GM21423 (cell line): ENCODE results near the gene PRL.

Experiments
- ATAC-seq: cut with Tn5 transposase; IDR thresholded peaks from one replicate; pipeline ENCODE4 v1.9.1; 2021; ENCODE audit warnings: mild to moderate bottlenecking, moderate library complexity; ENCODE audit not compliant: unreplicated experiment

Gene PRL

GRCh38 chr6:22296936-22297335, at the start of gene PRL:
PRL (minus strand) TSS chr6:22297036; CDS start chr6:22296982, 54 bp downstream.
- no peak for ATAC-seq

- ATAC-seq, result no peak
Measured at GRCh38 chr6:22343864-22344263, 47.0 kb upstream of the PRL start.

DNA sequence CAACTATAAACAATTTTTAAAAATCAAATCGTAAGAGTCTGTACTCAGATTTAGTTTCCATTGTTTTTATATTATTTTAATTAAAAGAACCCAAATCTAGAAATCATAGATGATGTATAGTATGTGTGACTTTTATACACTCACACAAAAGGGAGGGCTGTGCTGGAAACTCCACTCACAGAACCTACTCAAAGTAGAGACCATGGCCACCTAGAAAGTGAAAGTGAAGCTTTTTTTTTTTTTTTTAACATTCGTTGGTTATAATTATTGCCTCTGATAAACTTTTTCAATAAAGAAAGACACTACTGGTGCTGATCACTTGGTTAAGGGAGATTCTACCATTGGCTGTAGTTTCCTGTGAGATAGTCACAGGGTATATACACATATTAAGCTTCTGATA, 37.9 kb upstream of the PRL start:
- ATAC-seq, result no peak

GRCh38 chr6:22333802-22334201, 37.0 kb upstream of the PRL start:
- no peak for ATAC-seq

GRCh38 chr6:22332711-22333110, 35.9 kb upstream of the PRL start:
- no peak for ATAC-seq

- no peak for ATAC-seq
Measured at GRCh38 chr6:22332216-22332615, 35.4 kb upstream of the PRL start.

DNA sequence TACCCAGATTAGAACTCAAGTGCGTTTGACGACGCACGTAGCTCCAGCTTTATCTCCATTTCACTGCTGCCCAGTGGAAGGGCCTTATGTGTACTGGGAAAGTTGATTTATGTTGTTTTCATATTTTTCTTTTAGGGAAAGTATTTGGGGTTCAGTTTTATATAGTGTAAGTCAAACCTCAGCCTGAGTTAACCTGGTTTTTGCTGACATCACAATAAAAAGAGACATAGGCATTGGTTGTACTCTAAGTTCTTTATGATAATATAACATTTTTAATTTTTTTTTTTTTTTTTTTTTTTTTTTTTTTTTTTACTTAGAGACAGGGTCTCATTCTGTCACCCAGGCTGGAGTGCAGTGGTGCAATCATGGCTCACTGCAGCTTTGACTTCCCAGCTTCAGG, 34.1 kb upstream of the PRL start:
- no peak for ATAC-seq

DNA sequence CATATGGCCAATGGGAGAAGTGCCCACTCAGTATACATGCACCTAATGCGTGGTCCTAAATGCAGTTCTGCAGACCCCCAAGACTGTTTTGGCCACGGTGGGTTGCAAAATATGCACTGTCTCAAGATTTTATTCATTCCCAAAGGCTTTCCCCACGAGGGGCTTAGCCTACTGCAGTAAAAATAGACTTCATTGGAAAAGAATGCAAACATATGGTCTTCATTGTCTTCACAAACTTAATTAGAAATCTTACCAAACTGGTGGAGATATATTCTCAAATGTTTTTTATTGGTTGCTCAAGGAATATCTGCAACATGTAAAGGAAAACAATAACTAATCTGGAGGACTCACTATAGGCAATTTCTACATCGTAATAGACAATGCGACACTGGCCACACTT, 31.6 kb upstream of the PRL start:
- no peak for ATAC-seq

DNA sequence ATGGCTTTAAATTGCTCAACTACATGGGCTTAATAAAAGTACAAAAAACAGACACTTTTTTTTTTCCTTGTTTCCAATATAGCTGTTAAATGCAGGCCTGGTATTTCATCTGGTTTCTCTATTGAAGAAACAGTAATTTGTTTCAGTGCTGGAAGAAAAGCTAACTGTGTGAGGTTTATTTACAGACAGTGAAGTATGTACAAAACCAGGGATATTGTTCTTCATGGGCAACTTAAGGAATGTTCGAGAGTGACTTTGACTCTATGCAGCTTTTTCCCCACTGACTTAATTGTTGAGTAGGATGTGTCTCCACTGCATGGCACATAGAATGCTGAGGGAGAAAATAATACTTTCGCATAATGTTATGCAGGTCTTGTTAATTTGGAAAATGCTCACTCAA, 31.0 kb upstream of the PRL start:
- ATAC-seq, result no peak

GRCh38 chr6:22326500-22326899, 29.7 kb upstream of the PRL start:
- ATAC-seq, result no peak

DNA sequence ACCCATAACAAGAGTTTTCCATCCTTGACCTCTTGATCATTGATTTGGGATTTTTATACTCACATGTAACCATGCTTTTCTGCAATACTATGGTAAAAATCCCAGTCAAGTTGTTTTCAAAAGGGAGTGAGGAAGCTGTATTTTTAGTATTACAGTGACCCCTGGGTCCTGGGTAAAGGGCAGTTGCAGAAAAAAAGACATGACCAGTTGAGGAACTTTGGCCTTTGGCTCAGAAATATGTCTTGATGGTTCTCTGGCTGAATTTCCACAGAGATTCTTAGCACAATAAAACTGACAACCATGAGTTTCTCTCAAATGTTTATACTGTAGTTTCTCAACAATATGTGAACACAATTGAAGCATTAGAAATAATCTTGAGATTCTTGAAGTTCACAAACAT, 28.6 kb upstream of the PRL start:
- ATAC-seq, result no peak

- no peak for ATAC-seq
Measured at GRCh38 chr6:22323848-22324247, 27.0 kb upstream of the PRL start.

- no peak for ATAC-seq
Measured at GRCh38 chr6:22322103-22323030, 25.5 kb upstream of the PRL start.

DNA sequence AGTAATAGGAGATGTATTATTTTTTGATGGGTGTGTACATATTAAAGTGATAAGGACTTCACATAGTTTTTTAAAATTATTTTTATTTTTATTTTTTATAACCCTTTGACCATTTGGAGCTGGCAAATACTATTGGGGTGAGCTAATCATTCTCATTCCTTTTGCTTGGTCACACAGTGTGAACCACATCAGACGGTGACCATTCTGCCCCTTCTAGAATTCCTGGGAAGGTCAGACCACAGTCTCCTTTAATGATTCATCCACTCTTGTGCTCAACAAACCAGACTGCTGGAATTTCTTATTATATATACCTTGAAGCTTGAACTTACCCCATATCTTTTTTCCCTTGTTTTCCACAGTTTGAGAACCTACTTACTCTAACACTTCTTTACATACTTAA, 23.9 kb upstream of the PRL start:
- no peak for ATAC-seq

DNA sequence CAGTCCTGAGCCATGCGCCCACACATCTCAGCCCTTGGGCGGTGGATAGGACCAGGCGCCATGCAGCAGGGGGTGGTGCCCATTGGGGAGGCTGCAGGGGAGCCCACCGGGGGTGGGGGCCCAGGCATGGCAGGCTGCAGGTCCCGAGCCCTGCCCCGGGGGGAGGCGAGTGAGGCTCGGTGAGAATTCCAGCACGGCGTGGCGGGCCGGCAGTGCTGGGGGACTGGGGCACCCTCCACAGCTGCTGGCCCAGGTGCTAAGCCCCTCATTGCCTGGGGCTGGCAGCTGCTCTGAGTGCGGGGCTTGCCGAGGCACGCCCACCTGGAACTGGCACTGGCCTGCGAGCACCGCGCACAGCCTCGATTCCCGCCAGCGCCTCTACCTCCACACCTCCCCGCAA, 21.6 kb upstream of the PRL start:
- ATAC-seq, result no peak

GRCh38 chr6:22313796-22314195, 17.0 kb upstream of the PRL start:
- ATAC-seq, result no peak

DNA sequence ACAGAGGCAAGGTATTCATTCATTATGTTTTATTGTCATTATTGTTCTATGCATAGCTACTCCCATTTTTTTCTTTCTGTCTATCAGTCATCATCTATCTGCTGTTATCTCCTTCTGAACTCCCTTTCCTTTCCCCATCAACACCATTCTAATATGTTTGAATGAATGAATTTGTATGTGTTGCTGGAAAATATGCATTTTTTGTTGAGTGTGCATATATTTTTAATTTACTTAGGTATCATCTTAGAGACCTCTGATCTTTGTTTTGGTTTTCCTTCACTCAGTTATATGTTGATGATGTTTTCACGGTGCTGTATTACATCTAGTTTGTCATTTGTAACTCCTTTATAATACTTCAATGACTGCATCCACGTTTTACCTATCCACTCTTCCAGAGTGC, 12.1 kb upstream of the PRL start:
- ATAC-seq, result no peak

- ATAC-seq, result no peak
Measured at GRCh38 chr6:22306741-22307466, 10.1 kb upstream of the PRL start.

GRCh38 chr6:22302838-22303237, 6.0 kb upstream of the PRL start:
- ATAC-seq, result no peak

GRCh38 chr6:22300273-22300998, 3.6 kb upstream of the PRL start:
- ATAC-seq, result no peak

- ATAC-seq, result no peak
Measured at GRCh38 chr6:22298475-22298890, 1.6 kb upstream of the PRL start.

DNA sequence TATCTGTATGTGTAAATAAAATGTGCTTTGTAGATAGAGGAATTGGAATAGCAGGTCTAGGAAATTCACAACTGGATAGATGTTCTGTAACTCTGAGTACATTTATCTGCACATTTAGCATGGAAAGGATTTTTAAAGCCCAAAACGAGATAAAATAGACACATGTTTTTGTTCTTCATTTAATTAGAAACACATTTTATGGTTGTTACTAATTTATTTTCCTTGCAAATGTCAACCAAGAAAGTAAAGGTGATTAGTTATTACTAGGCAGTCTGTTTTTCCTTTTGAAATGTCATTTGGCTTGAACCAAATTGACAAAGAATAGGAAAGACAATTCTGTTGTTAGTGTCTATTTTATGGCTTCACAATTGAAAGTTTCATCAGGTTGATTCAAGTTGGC, 769 bp downstream of the PRL start:
- no peak for ATAC-seq
